Endothelial cell of umbilical vein (primary cell): ENCODE results near the gene KIAA1614. TPM values are rescaled to one million over a fixed set of nuclear protein-coding genes. Genes with fewer than 3 reads are reported as not detected.

Experiments
- BruUV-seq: library from RNA; stranded (reverse); fragments of 400-500 nt; replicated peaks from 2 replicates; lab custom pipeline; 2021; lab: Mats Ljungman, UMichigan
- CTCF ChIA-PET: fragments of 300-600, 350-600 bp; sonication (Branson Sonifier 250); formaldehyde crosslinking; loops from one replicate; lab custom pipeline; 2021; ENCODE audit warnings: antibody characterized with exemption, inconsistent platforms; lab: Charles Lee
- POLR2A ChIA-PET: fragments of 300-600, 350-600 bp; sonication (Branson Sonifier 250); formaldehyde crosslinking; loops from one replicate; lab custom pipeline; 2021; ENCODE audit warnings: antibody characterized with exemption, inconsistent platforms; lab: Charles Lee
- DNase-seq: peaks from one replicate; pipeline ENCODE4 v3.0.0-alpha.2; 2011; ENCODE audit warnings: low read depth, low spot score
- FAIRE-seq: peaks from 2 replicates; lab custom pipeline; 2011; peaks lifted over from hg19 to GRCh38; lab: Jason Lieb, UNC
- H2AFZ ChIP-seq: 2 replicates; pipeline ENCODE4 v1.6.0; 2012; ENCODE audit warnings: low read depth, low read length, control low read depth, inconsistent platforms
- H3K27ac ChIP-seq: 2 replicates; pipeline ENCODE4 v1.5.1; 2011; ENCODE audit warnings: low read depth, mild to moderate bottlenecking, control low read depth, low read length, moderate library complexity; ENCODE audit not compliant: insufficient read depth
- H3K27me3 ChIP-seq, 2 experiments: 2 replicates each; pipeline versions ENCODE4 v1.6.0 to v1.6.1; 2011; ENCODE audit warnings: low read length in 2 of 2, mixed read lengths in 1 of 2; ENCODE audit not compliant: control insufficient read depth in 2 of 2, insufficient read depth in 2 of 2
- H3K36me3 ChIP-seq, 2 experiments: 2 replicates in 1 of 2; 3 replicates in 1 of 2; pipeline ENCODE4 v1.5.1; 2011; ENCODE audit warnings: low read length in 2 of 2, mild to moderate bottlenecking in 1 of 2, moderate library complexity in 1 of 2; ENCODE audit not compliant: control insufficient read depth in 2 of 2, insufficient read depth in 2 of 2; ENCODE audit errors: extremely low read depth in 1 of 2
- H3K4me1 ChIP-seq: 3 replicates; pipeline ENCODE4 v1.5.1; 2011; ENCODE audit warnings: mild to moderate bottlenecking, low read length; ENCODE audit not compliant: control insufficient read depth, insufficient read depth; ENCODE audit errors: extremely low read depth
- H3K4me2 ChIP-seq: 2 replicates; pipeline ENCODE4 v1.6.1; 2011; ENCODE audit warnings: low read length, control low read depth, mixed read lengths; ENCODE audit not compliant: insufficient read depth
- H3K4me3 ChIP-seq, 3 experiments: fragments of 200-600 bp in 1 of 3; sonication (generic), shearing (Covaris generic) in 1 of 3; replicated peaks in 1 of 3; 2 replicates each; pipeline ENCODE4 v1.5.1; 2011 to 2016; ENCODE audit warnings: control low read depth in 3 of 3, low read length in 3 of 3, mild to moderate bottlenecking in 2 of 3, inconsistent platforms in 1 of 3, low read depth in 1 of 3, moderate library complexity in 1 of 3; ENCODE audit not compliant: insufficient read depth in 1 of 3
- H3K79me2 ChIP-seq: 2 replicates; pipeline ENCODE4 v1.6.0; 2012; ENCODE audit warnings: low read length, inconsistent platforms; ENCODE audit not compliant: control insufficient read depth, insufficient read depth
- H3K9ac ChIP-seq: replicated peaks from 2 replicates; pipeline ENCODE3; 2011; ENCODE audit warnings: low read length, control low read depth; ENCODE audit not compliant: insufficient read depth; ENCODE audit errors: extremely low read depth
- H3K9me1 ChIP-seq: replicated peaks from 3 replicates; pipeline ENCODE4 v1.6.0; 2011; ENCODE audit warnings: mild to moderate bottlenecking, low read length; ENCODE audit not compliant: control insufficient read depth, insufficient read depth; ENCODE audit errors: extremely low read depth
- H3K9me3 ChIP-seq: replicated peaks from 2 replicates; pipeline ENCODE4 v1.5.1; 2012; ENCODE audit warnings: low read length, inconsistent platforms; ENCODE audit not compliant: control insufficient read depth, insufficient read depth
- H4K20me1 ChIP-seq: replicated peaks from 2 replicates; pipeline ENCODE3; 2011; ENCODE audit warnings: mild to moderate bottlenecking, low read length; ENCODE audit not compliant: control insufficient read depth, insufficient read depth; ENCODE audit errors: extremely low read depth
- EZH2 ChIP-seq: IDR thresholded peaks from 2 replicates; pipeline ENCODE4 v1.6.1; 2012; ENCODE audit warnings: borderline replicate concordance, low read depth, mild to moderate bottlenecking, moderate library complexity, low read length, inconsistent platforms; ENCODE audit not compliant: severe bottlenecking
- FOS ChIP-seq: IDR thresholded peaks from 2 replicates; pipeline ENCODE4 v1.6.1; 2011; ENCODE audit warnings: mild to moderate bottlenecking, low read length, moderate library complexity, borderline replicate concordance; ENCODE audit not compliant: insufficient read depth
- GATA2 ChIP-seq: IDR thresholded peaks from 2 replicates; pipeline ENCODE4 v1.7.0; 2011; ENCODE audit warnings: low read depth, mild to moderate bottlenecking, moderate library complexity, mixed read lengths, low read length; ENCODE audit not compliant: insufficient read length, insufficient read depth
- JUN ChIP-seq: IDR thresholded peaks from 2 replicates; pipeline ENCODE4 v1.6.1; 2011; ENCODE audit warnings: borderline replicate concordance, low read depth; ENCODE audit not compliant: insufficient read length, insufficient read depth
- MYC ChIP-seq: IDR thresholded peaks from one replicate; pipeline ENCODE4 v1.6.1; 2011; ENCODE audit warnings: mild to moderate bottlenecking, low read depth, low read length
- POLR2A ChIP-seq: IDR thresholded peaks from 2 replicates; pipeline ENCODE4 v1.6.1; 2012; ENCODE audit warnings: low read depth, mild to moderate bottlenecking, control low read depth, low read length
- POLR2AphosphoS5 ChIP-seq: IDR thresholded peaks from 2 replicates; pipeline ENCODE4 v1.6.1; 2012; ENCODE audit warnings: low read depth, mild to moderate bottlenecking, control low read depth, low read length, moderate library complexity; ENCODE audit not compliant: insufficient read depth
- dilution Hi-C: fragments of 300-500 bp; cut with MboI; formaldehyde crosslinking; loops from one replicate; pipeline ENCODE4 v1.15.0; 2019; ENCODE audit warnings: low sequenced_read_pairs; ENCODE audit not compliant: extremely low pct_ligation_motif_present
- intact Hi-C: fragments of 100-400 bp; cut with micrococcal nuclease; formaldehyde crosslinking; loops from one replicate; pipeline ENCODE4 v1.10.0; 2022
- polyA plus RNA-seq, 4 experiments: library from polyadenylated mRNA; depleted of rRNA in 3 of 4; stranded (reverse) in 3 of 4; unstranded in 1 of 4; fragments of >200 nt; gene quantifications; 2 replicates each; pipeline versions ENCODE4 v1.2.1 to v1.2.3, GENCODE V29; 2011 to 2012; ENCODE audit warnings: missing spikeins in 1 of 4
- total RNA-seq: library from RNA; stranded (reverse); gene quantifications from 2 replicates; pipeline ENCODE4 v1.2.3, GENCODE V29; 2021
- TF ChIP-seq, protein P1 (sequence below): IDR thresholded peaks from 2 replicates; pipeline ENCODE4 v1.6.1; 2011; ENCODE audit not compliant: insufficient read depth, insufficient read length
- TF ChIP-seq, protein P2 (sequence below), 2 donors: IDR thresholded peaks; 1 replicate in 1 of 2; 2 replicates in 1 of 2; pipeline ENCODE4 v1.5.1; 2011; ENCODE audit warnings: low read length in 2 of 2, mild to moderate bottlenecking in 2 of 2, moderate library complexity in 2 of 2, control low read depth in 1 of 2, inconsistent platforms in 1 of 2, low read depth in 1 of 2; ENCODE audit not compliant: insufficient read depth in 1 of 2; ENCODE audit errors: extremely low read depth in 1 of 2

Gene KIAA1614
- total and polyA plus RNA-seq, 2 donors (not counting 3 experiments of a cell fraction or from before 2014, with no cell fraction given), result 1.0 to 2.0 TPM

DNA sequence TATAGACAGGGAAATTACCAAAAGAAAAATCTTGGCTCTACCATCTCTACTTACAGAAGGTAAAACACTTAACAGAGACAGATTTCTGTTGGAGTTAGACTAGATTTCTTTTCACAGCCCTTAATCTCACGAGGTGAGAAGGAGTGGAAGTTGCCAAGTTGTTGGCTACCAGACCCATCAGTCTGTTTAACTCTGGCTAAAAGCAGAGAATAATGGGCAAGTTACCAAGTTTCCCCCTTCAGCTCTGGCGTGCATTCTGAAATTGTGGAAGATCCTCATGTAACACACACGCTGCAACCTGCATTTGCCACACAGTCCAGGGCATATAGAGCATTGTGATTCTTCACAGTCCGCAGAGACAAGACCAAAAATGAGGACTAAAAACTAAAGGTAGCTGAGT, 60.7 kb downstream of the KIAA1614 start:
- DNase-seq (no peak), FAIRE-seq (no peak)
- no peaks in the 10 kb centered on the region for H3K27me3 ChIP-seq
- no peaks in the 10 kb centered on the region for H3K9me3 ChIP-seq
- ChIA-PET CTCF (interaction anchor here (1.1 kb wide), 1 partner anchor 91 kb away, joined by 4 read pairs; no protein-coding TSS in a partner anchor), POLR2A (no interaction called here)
- H3K9me1 ChIP-seq, result no peaks in the 10 kb centered on the region
- TF ChIP-seq GATA2, result no peak
- no peak for TF ChIP-seq POLR2AphosphoS5
- TF ChIP-seq POLR2A, result no peak
- no peak for TF ChIP-seq EZH2
- no peak for TF ChIP-seq JUN
- TF ChIP-seq, protein P1, sequence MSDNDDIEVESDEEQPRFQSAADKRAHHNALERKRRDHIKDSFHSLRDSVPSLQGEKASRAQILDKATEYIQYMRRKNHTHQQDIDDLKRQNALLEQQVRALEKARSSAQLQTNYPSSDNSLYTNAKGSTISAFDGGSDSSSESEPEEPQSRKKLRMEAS, result no peak
- TF ChIP-seq, protein P2, sequence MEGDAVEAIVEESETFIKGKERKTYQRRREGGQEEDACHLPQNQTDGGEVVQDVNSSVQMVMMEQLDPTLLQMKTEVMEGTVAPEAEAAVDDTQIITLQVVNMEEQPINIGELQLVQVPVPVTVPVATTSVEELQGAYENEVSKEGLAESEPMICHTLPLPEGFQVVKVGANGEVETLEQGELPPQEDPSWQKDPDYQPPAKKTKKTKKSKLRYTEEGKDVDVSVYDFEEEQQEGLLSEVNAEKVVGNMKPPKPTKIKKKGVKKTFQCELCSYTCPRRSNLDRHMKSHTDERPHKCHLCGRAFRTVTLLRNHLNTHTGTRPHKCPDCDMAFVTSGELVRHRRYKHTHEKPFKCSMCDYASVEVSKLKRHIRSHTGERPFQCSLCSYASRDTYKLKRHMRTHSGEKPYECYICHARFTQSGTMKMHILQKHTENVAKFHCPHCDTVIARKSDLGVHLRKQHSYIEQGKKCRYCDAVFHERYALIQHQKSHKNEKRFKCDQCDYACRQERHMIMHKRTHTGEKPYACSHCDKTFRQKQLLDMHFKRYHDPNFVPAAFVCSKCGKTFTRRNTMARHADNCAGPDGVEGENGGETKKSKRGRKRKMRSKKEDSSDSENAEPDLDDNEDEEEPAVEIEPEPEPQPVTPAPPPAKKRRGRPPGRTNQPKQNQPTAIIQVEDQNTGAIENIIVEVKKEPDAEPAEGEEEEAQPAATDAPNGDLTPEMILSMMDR (IDR thresholded peaks at IDR 0.05; ENCODE audit: extremely low read depth in 1 of 2, insufficient read depth in 1 of 2, low read depth in 1 of 2, low read length in 2 of 2), result no peak
- no peak for TF ChIP-seq MYC
- TF ChIP-seq FOS, result no peak
- intact Hi-C loops (no loop called here), dilution Hi-C loops (no loop called here)
- no TSS peak for BruUV-seq
- no peak overlapping the region for H3K9ac ChIP-seq
- no peaks in the 10 kb centered on the region for H4K20me1 ChIP-seq
- peaks cover 11 to 21% of the 10 kb centered on the region in 2 experiments for H3K36me3 ChIP-seq
- H3K27ac ChIP-seq, result no peak overlapping the region
- no peaks in the 10 kb centered on the region for H3K4me1 ChIP-seq
- H3K4me2 ChIP-seq, result no peak overlapping the region
- no peak overlapping the region for H2AFZ ChIP-seq
- no peaks in the 10 kb centered on the region for H3K79me2 ChIP-seq
- no peak overlapping the region for H3K4me3 ChIP-seq
